ENCODE measurements around the gene PCNP.
"Not testable (repeated sequence)": the region's sequence is repeated elsewhere in the genome, so short reads cannot be mapped to it uniquely, and the experiment has no call there.

PCNP gene

GRCh38 chr3:101548527-101549105 is 25.4 kb upstream of the PCNP start:
- no peaks in the 10 kb centered on the region for H3K4me1 Mint-ChIP-seq
- H3K9me3 Mint-ChIP-seq = no peaks in the 10 kb centered on the region
- H3K36me3 Mint-ChIP-seq = no peaks in the 10 kb centered on the region
- H3K4me3 Mint-ChIP-seq = no peak overlapping the region
- peaks cover 4 to 5% of the 10 kb centered on the region in 2 donors for H3K27me3 Mint-ChIP-seq
- ATAC-seq (replicated peaks) = no peak
- no peak for DNase-seq
- no peak overlapping the region for H3K27ac Mint-ChIP-seq

- DNase-seq = no peak
- Mint-ChIP-seq H3K9me3 (no peaks in the 10 kb centered on the region), H3K36me3 (no peaks in the 10 kb centered on the region), H3K4me3 (no peak overlapping the region), H3K4me1 (no peaks in the 10 kb centered on the region), H3K27me3 (peaks cover 7 to 9% of the 10 kb centered on the region in 2 donors), H3K27ac (no peak overlapping the region)
- no peak for ATAC-seq (replicated peaks)
Observed at GRCh38 chr3:101549473-101549872, 24.5 kb upstream of the PCNP start.

- H3K4me1 Mint-ChIP-seq; DNase-seq; H3K36me3 Mint-ChIP-seq; ATAC-seq (replicated peaks); H3K9me3 Mint-ChIP-seq; H3K27ac Mint-ChIP-seq; H3K4me3 Mint-ChIP-seq: not testable (repeated sequence)
- peaks cover 13 to 16% of the 10 kb centered on the region in 2 donors for H3K27me3 Mint-ChIP-seq
Observed at GRCh38 chr3:101551359-101552081, 22.5 kb upstream of the PCNP start.

- H3K36me3 Mint-ChIP-seq; H3K27ac Mint-ChIP-seq; ATAC-seq (replicated peaks); H3K9me3 Mint-ChIP-seq; DNase-seq; H3K4me3 Mint-ChIP-seq; H3K4me1 Mint-ChIP-seq: not testable (repeated sequence)
- H3K27me3 Mint-ChIP-seq = peaks cover 13 to 20% of the 10 kb centered on the region in 2 donors
Observed at GRCh38 chr3:101553381-101553780, 20.6 kb upstream of the PCNP start.

- Mint-ChIP-seq H3K27ac (no peak overlapping the region), H3K27me3 (peaks cover 10 to 24% of the 10 kb centered on the region in 2 donors), H3K9me3 (no peaks in the 10 kb centered on the region), H3K4me3 (no peak overlapping the region), H3K4me1 (peaks cover 2 to 7% of the 10 kb centered on the region in 2 donors), H3K36me3 (no peaks in the 10 kb centered on the region)
- ATAC-seq (replicated peaks) (no peak), DNase-seq (no peak)
Observed at GRCh38 chr3:101556064-101556463, 17.9 kb upstream of the PCNP start.

GRCh38 chr3:101561630-101562328 is 12.2 kb upstream of the PCNP start, which contains the start of gene TRMT10C:
Gene TRMT10C, plus strand, starts transcription at chr3:101561868. Its CDS starts 2,914 bp downstream, at chr3:101564782.
- ATAC-seq (replicated peaks) (peak; percentile 99), DNase-seq (peak; percentile 91)
- Mint-ChIP-seq H3K9me3 (no peaks in the 10 kb centered on the region), H3K27ac (peak within 1 kb of the TSS; percentile 98), H3K4me1 (peaks cover 16 to 34% of the 10 kb centered on the region in 2 donors), H3K27me3 (peaks cover 0 to 6% of the 10 kb centered on the region in 2 donors), H3K4me3 (peak within 1 kb of the TSS; percentile 95 to 96), H3K36me3 (peaks cover 8 to 30% of the 10 kb centered on the region in 2 donors)

GRCh38 chr3:101567528-101568317 is 6.3 kb upstream of the PCNP start:
- H3K27ac Mint-ChIP-seq = no peak overlapping the region
- ATAC-seq (replicated peaks) (no peak), DNase-seq (no peak)
- H3K27me3 Mint-ChIP-seq = no peaks in the 10 kb centered on the region
- H3K4me3 Mint-ChIP-seq = no peak overlapping the region
- peaks cover 13 to 29% of the 10 kb centered on the region in 2 donors for H3K4me1 Mint-ChIP-seq
- H3K36me3 Mint-ChIP-seq = peaks cover 16 to 45% of the 10 kb centered on the region in 2 donors
- no peaks in the 10 kb centered on the region for H3K9me3 Mint-ChIP-seq

GRCh38 chr3:101571028-101571895 is 2.7 kb upstream of the PCNP start:
- Mint-ChIP-seq H3K4me3 (no peak overlapping the region), H3K9me3 (no peaks in the 10 kb centered on the region), H3K27me3 (no peaks in the 10 kb centered on the region), H3K36me3 (peaks cover 14 to 28% of the 10 kb centered on the region in 2 donors), H3K4me1 (peaks cover 10 to 24% of the 10 kb centered on the region in 2 donors), H3K27ac (no peak overlapping the region)
- ATAC-seq (replicated peaks) (no peak), DNase-seq (no peak)

- ATAC-seq (replicated peaks) (peak; percentile 64 to 65), DNase-seq (peak; percentile 49)
- peaks cover 8 to 9% of the 10 kb centered on the region in 2 donors for H3K36me3 Mint-ChIP-seq
- no peaks in the 10 kb centered on the region for H3K9me3 Mint-ChIP-seq
- no peaks in the 10 kb centered on the region for H3K27me3 Mint-ChIP-seq
- H3K4me1 Mint-ChIP-seq = peaks cover 17 to 40% of the 10 kb centered on the region in 2 donors
- H3K27ac Mint-ChIP-seq = peak overlapping the region; percentile 97
- H3K4me3 Mint-ChIP-seq = peak overlapping the region; percentile 91 to 99
Observed at GRCh38 chr3:101574388-101575112, 570 bp downstream of the PCNP start.

- DNase-seq (no peak), ATAC-seq (replicated peaks) (no peak)
- Mint-ChIP-seq H3K27me3 (no peaks in the 10 kb centered on the region), H3K9me3 (no peaks in the 10 kb centered on the region), H3K36me3 (peaks cover 14 to 17% of the 10 kb centered on the region in 2 donors), H3K4me3 (no peak overlapping the region), H3K27ac (peak overlapping the region; percentile 14), H3K4me1 (peaks cover 19 to 45% of the 10 kb centered on the region in 2 donors)
Observed at GRCh38 chr3:101577286-101577685, 3.3 kb downstream of the PCNP start.

- no peak overlapping the region for H3K27ac Mint-ChIP-seq
- no peaks in the 10 kb centered on the region for H3K9me3 Mint-ChIP-seq
- H3K27me3 Mint-ChIP-seq = no peaks in the 10 kb centered on the region
- peaks cover 19 to 43% of the 10 kb centered on the region in 2 donors for H3K36me3 Mint-ChIP-seq
- ATAC-seq (replicated peaks) (no peak), DNase-seq (no peak)
- H3K4me1 Mint-ChIP-seq = peaks cover 6 to 17% of the 10 kb centered on the region in 2 donors
- H3K4me3 Mint-ChIP-seq = no peak overlapping the region
Observed at GRCh38 chr3:101588616-101589015, 14.6 kb downstream of the PCNP start.

- DNase-seq (no peak), ATAC-seq (replicated peaks) (no peak)
- no peak overlapping the region for H3K27ac Mint-ChIP-seq
- peaks cover 17 to 36% of the 10 kb centered on the region in 2 donors for H3K36me3 Mint-ChIP-seq
- H3K4me1 Mint-ChIP-seq = peaks cover 4 to 8% of the 10 kb centered on the region in 2 donors
- H3K9me3 Mint-ChIP-seq = no peaks in the 10 kb centered on the region
- no peak overlapping the region for H3K4me3 Mint-ChIP-seq
- no peaks in the 10 kb centered on the region for H3K27me3 Mint-ChIP-seq
Observed at GRCh38 chr3:101591071-101591470, 17.1 kb downstream of the PCNP start.

GRCh38 chr3:101602731-101603130 is 28.8 kb downstream of the PCNP start:
- H3K27ac Mint-ChIP-seq = no peak overlapping the region
- H3K4me3 Mint-ChIP-seq = no peak overlapping the region
- no peaks in the 10 kb centered on the region for H3K4me1 Mint-ChIP-seq
- DNase-seq (no peak), ATAC-seq (replicated peaks) (no peak)
- H3K36me3 Mint-ChIP-seq = peaks cover 7 to 28% of the 10 kb centered on the region in 2 donors
- H3K27me3 Mint-ChIP-seq = no peaks in the 10 kb centered on the region
- no peaks in the 10 kb centered on the region for H3K9me3 Mint-ChIP-seq
